GM12878 (cell line): ENCODE measurements around the gene SCARF2.

Experiments
- CEBPB ChIP-seq, 2 experiments: fragments of 150-350 bp in 1 of 2; IDR thresholded peaks; 2 replicates each; pipeline ENCODE4 v1.6.1; 2012 to 2014; ENCODE audit warnings: low read depth in 2 of 2, low read length in 2 of 2, borderline replicate concordance in 1 of 2, inconsistent platforms in 1 of 2
- EZH2 ChIP-seq: IDR thresholded peaks from 2 replicates; pipeline ENCODE4 v1.6.1; 2012; ENCODE audit warnings: low read depth, mild to moderate bottlenecking, control low read depth, inconsistent platforms, low read length, borderline replicate concordance; ENCODE audit not compliant: control insufficient read depth

GRCh38 chr22:20429254-20430100, 8.1 kb downstream of the SCARF2 start:
- TF ChIP-seq EZH2 (no peak), CEBPB (IDR thresholded peaks at IDR 0.05; ENCODE audit: borderline replicate concordance in 1 of 2, low read depth in 2 of 2, low read length in 2 of 2) (no peak)
